ENCODE data around the gene GJB3.
"Not testable (repeated sequence)": the region's sequence is repeated elsewhere in the genome, so short reads cannot be mapped to it uniquely, and the experiment has no call there.

GJB3 gene

DNA sequence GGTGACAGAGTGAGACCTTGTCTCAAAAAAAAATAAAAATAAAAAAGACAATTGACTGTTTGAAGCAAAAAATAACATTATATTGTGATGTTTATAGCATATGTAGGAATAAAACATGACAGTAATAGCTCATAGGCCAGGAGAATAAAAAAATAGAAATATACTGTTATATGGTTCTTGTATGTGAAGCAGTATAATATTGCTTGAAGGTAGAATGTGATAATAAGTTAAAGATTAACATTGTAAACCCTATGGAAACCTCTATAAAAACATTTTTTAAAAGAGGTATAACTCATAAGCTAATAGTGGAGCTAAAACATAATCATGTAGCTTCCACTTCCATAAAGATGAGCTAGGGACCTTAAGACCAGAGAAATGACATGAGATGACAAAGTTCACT, 35.3 kb downstream of the GJB3 start:
- Histone ChIP-seq H3K9me3 (ENCODE audit: control insufficient read depth, low read depth, low read length) (no peaks in the 10 kb centered on the region), H3K27me3 (ENCODE audit: control insufficient read depth, insufficient read depth, low read length) (no peaks in the 10 kb centered on the region), H3K4me1 (ENCODE audit: control insufficient read depth, low read depth, low read length) (no peaks in the 10 kb centered on the region), H3K9ac (ENCODE audit: low read length) (no peak overlapping the region), H3K36me3 (ENCODE audit: control insufficient read depth, low read depth, low read length) (no peaks in the 10 kb centered on the region), H3K27ac (ENCODE audit: low read length) (no peak overlapping the region), H3K4me3 (ENCODE audit: low read length) (no peak overlapping the region)

GRCh38 chr1:34816778-34817177, 35.8 kb downstream of the GJB3 start:
- Histone ChIP-seq H3K27me3 (ENCODE audit: control insufficient read depth, insufficient read depth, low read length) (no peaks in the 10 kb centered on the region), H3K36me3 (ENCODE audit: control insufficient read depth, low read depth, low read length) (no peaks in the 10 kb centered on the region), H3K27ac (ENCODE audit: low read length) (no peak overlapping the region), H3K4me3 (ENCODE audit: low read length) (no peak overlapping the region), H3K4me1 (ENCODE audit: control insufficient read depth, low read depth, low read length) (no peaks in the 10 kb centered on the region), H3K9me3 (ENCODE audit: control insufficient read depth, low read depth, low read length) (no peaks in the 10 kb centered on the region), H3K9ac (ENCODE audit: low read length) (no peak overlapping the region)

DNA sequence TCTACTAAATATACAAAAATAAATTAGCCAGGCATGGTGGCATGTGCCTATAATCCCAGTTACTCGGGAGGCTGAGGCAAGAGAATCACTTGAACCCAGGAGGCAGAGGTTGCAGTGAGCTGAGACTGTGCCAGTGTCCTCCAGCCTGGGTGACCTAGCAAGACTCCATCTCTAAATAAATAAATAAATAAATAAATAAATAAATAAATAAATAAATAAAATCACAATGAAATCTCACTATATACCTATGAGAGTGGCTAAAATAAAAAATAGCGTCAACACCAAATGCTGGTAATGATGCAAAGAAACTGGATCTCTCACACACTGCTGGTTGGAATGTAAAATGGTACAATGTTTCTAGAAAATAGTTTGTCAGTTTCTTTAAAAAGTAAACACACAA, 37.8 kb downstream of the GJB3 start:
- not testable (repeated sequence) for H3K9ac ChIP-seq (ENCODE audit: low read length); H3K27ac ChIP-seq (ENCODE audit: low read length); H3K4me1 ChIP-seq (ENCODE audit: control insufficient read depth, low read depth, low read length); H3K27me3 ChIP-seq (ENCODE audit: control insufficient read depth, insufficient read depth, low read length); H3K4me3 ChIP-seq (ENCODE audit: low read length); H3K36me3 ChIP-seq (ENCODE audit: control insufficient read depth, low read depth, low read length); H3K9me3 ChIP-seq (ENCODE audit: control insufficient read depth, low read depth, low read length)

DNA sequence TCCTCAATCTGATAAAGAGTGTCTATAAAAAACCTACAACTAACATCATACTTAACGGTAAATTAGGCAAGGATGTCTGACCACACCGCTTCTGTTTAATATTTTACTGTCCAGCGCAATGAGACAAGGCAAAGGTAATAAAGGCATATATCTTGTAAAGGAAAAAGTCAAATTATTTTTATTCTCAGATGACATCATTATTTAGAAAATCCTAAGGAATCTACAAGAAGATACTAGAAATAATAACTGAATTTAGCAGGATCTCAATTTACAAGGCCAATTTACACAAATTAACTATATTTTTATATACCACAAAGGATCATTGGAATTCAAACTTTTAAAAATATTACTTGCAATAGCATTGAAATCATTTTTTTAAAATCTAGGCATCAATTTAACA, 41.2 kb downstream of the GJB3 start:
- no peak overlapping the region for H3K4me3 ChIP-seq (ENCODE audit: low read length)
- H3K9me3 ChIP-seq (ENCODE audit: control insufficient read depth, low read depth, low read length), result no peaks in the 10 kb centered on the region
- H3K27me3 ChIP-seq (ENCODE audit: control insufficient read depth, insufficient read depth, low read length), result no peaks in the 10 kb centered on the region
- H3K27ac ChIP-seq (ENCODE audit: low read length), result no peak overlapping the region
- H3K9ac ChIP-seq (ENCODE audit: low read length), result no peak overlapping the region
- no peaks in the 10 kb centered on the region for H3K36me3 ChIP-seq (ENCODE audit: control insufficient read depth, low read depth, low read length)
- no peaks in the 10 kb centered on the region for H3K4me1 ChIP-seq (ENCODE audit: control insufficient read depth, low read depth, low read length)

DNA sequence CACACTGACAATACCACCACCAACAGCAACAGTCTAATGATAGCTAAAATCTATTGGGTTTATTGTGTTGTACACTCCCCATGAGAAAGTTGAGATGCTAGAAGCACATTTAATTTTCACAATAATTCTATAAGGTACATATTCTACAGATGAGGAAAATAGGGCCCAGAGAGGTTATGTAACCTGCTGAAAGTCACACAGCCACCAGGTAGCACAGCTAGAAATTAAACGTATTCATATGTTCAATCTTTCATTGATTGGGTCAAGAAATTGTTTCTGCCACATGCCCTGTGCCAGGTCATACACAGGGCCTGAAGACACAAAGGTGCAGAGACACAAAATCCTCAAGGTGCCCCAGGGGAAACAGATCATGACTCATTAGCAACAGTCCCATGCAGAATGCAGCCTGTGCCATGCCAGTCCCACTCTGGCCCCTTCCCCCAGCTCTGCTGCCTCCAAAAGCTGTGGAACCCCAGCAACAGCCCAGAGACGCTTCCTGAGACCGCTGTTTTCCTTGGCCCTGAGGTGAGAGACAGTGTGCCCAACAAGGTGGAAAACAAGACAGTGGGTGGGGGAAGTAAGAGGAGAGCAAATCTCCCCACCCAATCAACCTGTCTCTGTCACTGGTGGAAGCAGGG, 43.9 kb downstream of the GJB3 start:
- H3K4me3 ChIP-seq (ENCODE audit: low read length), result no peak overlapping the region
- H3K9me3 ChIP-seq (ENCODE audit: control insufficient read depth, low read depth, low read length), result no peaks in the 10 kb centered on the region
- H3K27me3 ChIP-seq (ENCODE audit: control insufficient read depth, insufficient read depth, low read length), result no peaks in the 10 kb centered on the region
- no peak overlapping the region for H3K27ac ChIP-seq (ENCODE audit: low read length)
- no peaks in the 10 kb centered on the region for H3K4me1 ChIP-seq (ENCODE audit: control insufficient read depth, low read depth, low read length)
- no peak overlapping the region for H3K9ac ChIP-seq (ENCODE audit: low read length)
- H3K36me3 ChIP-seq (ENCODE audit: control insufficient read depth, low read depth, low read length), result no peaks in the 10 kb centered on the region

GRCh38 chr1:34825455-34826091, 44.6 kb downstream of the GJB3 start:
- H3K4me1 ChIP-seq (ENCODE audit: control insufficient read depth, low read depth, low read length), result no peaks in the 10 kb centered on the region
- H3K27ac ChIP-seq (ENCODE audit: low read length), result no peak overlapping the region
- H3K4me3 ChIP-seq (ENCODE audit: low read length), result no peak overlapping the region
- H3K27me3 ChIP-seq (ENCODE audit: control insufficient read depth, insufficient read depth, low read length), result no peaks in the 10 kb centered on the region
- H3K36me3 ChIP-seq (ENCODE audit: control insufficient read depth, low read depth, low read length), result no peaks in the 10 kb centered on the region
- no peaks in the 10 kb centered on the region for H3K9me3 ChIP-seq (ENCODE audit: control insufficient read depth, low read depth, low read length)
- H3K9ac ChIP-seq (ENCODE audit: low read length), result no peak overlapping the region

GRCh38 chr1:34827341-34827941, 46.4 kb downstream of the GJB3 start:
- no peak overlapping the region for H3K27ac ChIP-seq (ENCODE audit: low read length)
- H3K4me1 ChIP-seq (ENCODE audit: control insufficient read depth, low read depth, low read length), result no peaks in the 10 kb centered on the region
- H3K9ac ChIP-seq (ENCODE audit: low read length), result no peak overlapping the region
- no peaks in the 10 kb centered on the region for H3K36me3 ChIP-seq (ENCODE audit: control insufficient read depth, low read depth, low read length)
- no peaks in the 10 kb centered on the region for H3K27me3 ChIP-seq (ENCODE audit: control insufficient read depth, insufficient read depth, low read length)
- no peaks in the 10 kb centered on the region for H3K9me3 ChIP-seq (ENCODE audit: control insufficient read depth, low read depth, low read length)
- H3K4me3 ChIP-seq (ENCODE audit: low read length), result no peak overlapping the region

DNA sequence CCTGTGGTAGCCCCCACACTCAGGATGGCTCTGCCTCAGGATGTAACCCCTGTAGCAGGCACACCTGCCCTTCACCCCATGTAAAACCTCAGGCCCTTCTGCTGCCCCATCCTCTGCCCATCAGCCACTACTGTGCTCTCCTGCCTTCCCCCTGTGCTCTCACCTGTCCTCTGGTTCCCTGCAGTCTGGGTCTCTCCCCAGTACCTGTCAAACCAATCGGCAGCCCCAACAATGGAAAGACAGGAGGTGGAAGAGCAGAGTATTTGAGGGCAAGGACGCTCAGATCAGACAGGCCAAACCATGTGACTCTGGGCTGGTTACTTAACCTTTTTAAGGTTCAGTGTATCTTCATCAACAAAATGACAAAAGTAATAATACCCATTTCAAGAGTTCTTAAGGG, 47.6 kb downstream of the GJB3 start:
- H3K36me3 ChIP-seq (ENCODE audit: control insufficient read depth, low read depth, low read length), result no peaks in the 10 kb centered on the region
- no peaks in the 10 kb centered on the region for H3K27me3 ChIP-seq (ENCODE audit: control insufficient read depth, insufficient read depth, low read length)
- H3K27ac ChIP-seq (ENCODE audit: low read length), result no peak overlapping the region
- H3K4me1 ChIP-seq (ENCODE audit: control insufficient read depth, low read depth, low read length), result no peaks in the 10 kb centered on the region
- H3K9me3 ChIP-seq (ENCODE audit: control insufficient read depth, low read depth, low read length), result no peaks in the 10 kb centered on the region
- H3K9ac ChIP-seq (ENCODE audit: low read length), result no peak overlapping the region
- no peak overlapping the region for H3K4me3 ChIP-seq (ENCODE audit: low read length)

DNA sequence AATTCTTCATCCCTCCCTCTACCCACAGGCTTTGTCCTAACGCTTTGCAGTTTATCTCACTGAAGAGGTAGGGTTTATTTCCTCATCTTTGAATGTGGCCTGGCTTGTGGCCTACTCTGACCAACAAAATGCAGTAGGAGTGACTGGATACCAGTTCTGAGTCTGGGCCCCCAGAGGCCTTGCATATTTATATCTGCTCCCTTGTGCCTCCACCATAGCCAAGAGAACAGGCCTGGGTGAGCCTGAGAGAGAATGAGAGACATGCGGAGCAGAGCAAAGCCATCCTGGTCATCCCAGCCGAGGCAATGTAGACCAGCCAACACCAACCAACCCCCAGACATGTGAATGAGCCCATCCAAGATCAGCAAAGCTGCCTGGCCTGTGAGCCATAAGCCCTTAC, 48.2 kb downstream of the GJB3 start:
- Histone ChIP-seq H3K9ac (ENCODE audit: low read length) (no peak overlapping the region), H3K4me3 (ENCODE audit: low read length) (no peak overlapping the region), H3K27ac (ENCODE audit: low read length) (no peak overlapping the region), H3K36me3 (ENCODE audit: control insufficient read depth, low read depth, low read length) (no peaks in the 10 kb centered on the region), H3K27me3 (ENCODE audit: control insufficient read depth, insufficient read depth, low read length) (no peaks in the 10 kb centered on the region), H3K4me1 (ENCODE audit: control insufficient read depth, low read depth, low read length) (no peaks in the 10 kb centered on the region), H3K9me3 (ENCODE audit: control insufficient read depth, low read depth, low read length) (no peaks in the 10 kb centered on the region)

- no peak overlapping the region for H3K9ac ChIP-seq (ENCODE audit: low read length)
- no peaks in the 10 kb centered on the region for H3K36me3 ChIP-seq (ENCODE audit: control insufficient read depth, low read depth, low read length)
- H3K4me1 ChIP-seq (ENCODE audit: control insufficient read depth, low read depth, low read length), result no peaks in the 10 kb centered on the region
- H3K27me3 ChIP-seq (ENCODE audit: control insufficient read depth, insufficient read depth, low read length), result no peaks in the 10 kb centered on the region
- no peaks in the 10 kb centered on the region for H3K9me3 ChIP-seq (ENCODE audit: control insufficient read depth, low read depth, low read length)
- H3K4me3 ChIP-seq (ENCODE audit: low read length), result no peak overlapping the region
- no peak overlapping the region for H3K27ac ChIP-seq (ENCODE audit: low read length)
Measured at GRCh38 chr1:34831721-34832246, 50.8 kb downstream of the GJB3 start.

GRCh38 chr1:34833711-34834110, 52.7 kb downstream of the GJB3 start:
- Histone ChIP-seq H3K9me3 (ENCODE audit: control insufficient read depth, low read depth, low read length) (no peaks in the 10 kb centered on the region), H3K27me3 (ENCODE audit: control insufficient read depth, insufficient read depth, low read length) (no peaks in the 10 kb centered on the region), H3K4me1 (ENCODE audit: control insufficient read depth, low read depth, low read length) (no peaks in the 10 kb centered on the region), H3K27ac (ENCODE audit: low read length) (no peak overlapping the region), H3K36me3 (ENCODE audit: control insufficient read depth, low read depth, low read length) (no peaks in the 10 kb centered on the region), H3K4me3 (ENCODE audit: low read length) (no peak overlapping the region), H3K9ac (ENCODE audit: low read length) (no peak overlapping the region)

Data from iPS-18a (cell line).